Liver (tissue), 3 donors: ENCODE data around the gene PREB.

Source experiments
- ATF3 ChIP-seq: IDR thresholded peaks from 2 replicates; pipeline ENCODE4 v1.6.1; 2016; ENCODE audit warnings: antibody characterized with exemption
- CTCF ChIP-seq: fragments of 150-350 bp; IDR thresholded peaks from 2 replicates; pipeline ENCODE4 v1.5.1; 2017; ENCODE audit warnings: improper control_type of control experiment, low read depth, low read length; ENCODE audit not compliant: missing input control
- donor health status: healthy.
- donor health status: healthy.

- TF ChIP-seq CTCF (no peak), ATF3 (no peak)
Measured at GRCh38 chr2:27099334-27099955, 35.0 kb downstream of the PREB start.
